Calu3 (cell line): ENCODE data around the gene KIAA0930. TPM values are rescaled to one million over a fixed set of nuclear protein-coding genes. Genes with fewer than 3 reads are reported as not detected.

Experiments used
- BruUV-seq: library from RNA; stranded (reverse); fragments of 400-500 nt; replicated peaks from 2 replicates; lab custom pipeline; 2021; lab: Mats Ljungman, UMichigan
- CTCF ChIA-PET: fragments of 300-600 bp; sonication (Branson Sonifier 250); formaldehyde crosslinking; loops from one replicate; lab custom pipeline; 2022; ENCODE audit warnings: antibody characterized with exemption; lab: Charles Lee
- DNase-seq: peaks from one replicate; pipeline ENCODE4 v3.0.0; 2022
- H3K27ac Mint-ChIP-seq: one replicate; pipeline ENCODE4 v1.8.0; 2022; ENCODE audit warnings: mixed read lengths; ENCODE audit not compliant: unreplicated experiment
- H3K27me3 Mint-ChIP-seq: one replicate; pipeline ENCODE4 v1.8.0; 2022; ENCODE audit warnings: mixed read lengths; ENCODE audit not compliant: unreplicated experiment
- H3K36me3 Mint-ChIP-seq: one replicate; pipeline ENCODE4 v1.8.0; 2022; ENCODE audit warnings: mild to moderate bottlenecking, moderate library complexity, mixed read lengths; ENCODE audit not compliant: insufficient read depth, unreplicated experiment
- H3K4me1 Mint-ChIP-seq: one replicate; pipeline ENCODE4 v1.8.0; 2022; ENCODE audit warnings: mild to moderate bottlenecking, low read depth, mixed read lengths; ENCODE audit not compliant: unreplicated experiment
- H3K4me3 Mint-ChIP-seq: one replicate; pipeline ENCODE4 v1.8.0; 2022; ENCODE audit warnings: mild to moderate bottlenecking, low read depth, moderate library complexity, mixed read lengths; ENCODE audit not compliant: unreplicated experiment
- H3K9me3 Mint-ChIP-seq: one replicate; pipeline ENCODE4 v1.8.0; 2022; ENCODE audit warnings: low read depth, mixed read lengths; ENCODE audit not compliant: unreplicated experiment
- intact Hi-C: fragments of 100-400 bp; cut with micrococcal nuclease; formaldehyde crosslinking; loops from one replicate; pipeline ENCODE4 v1.10.0; 2022; ENCODE audit not compliant: unreplicated experiment
- total RNA-seq: library from RNA; stranded (reverse); gene quantifications from 2 replicates; pipeline ENCODE4 v1.2.3, GENCODE V29; 2022
- TF ChIP-seq, protein P1 (sequence below): fragments of 200-600 bp; IDR thresholded peaks from one replicate; pipeline ENCODE4 v1.8.0; 2022; ENCODE audit warnings: antibody characterized with exemption; ENCODE audit not compliant: unreplicated experiment

KIAA0930 gene
- total RNA-seq, 1 experiment from 2014 or later = 56.8 TPM

- Mint-ChIP-seq H3K27me3 (no peaks in the 10 kb centered on the region), H3K4me3 (no peak overlapping the region), H3K4me1 (peaks cover 10% of the 10 kb centered on the region), H3K9me3 (no peaks in the 10 kb centered on the region), H3K27ac (no peak overlapping the region), H3K36me3 (peaks cover 42% of the 10 kb centered on the region)
- CTCF ChIA-PET = no interaction called here
- DNase-seq = no peak
- TF ChIP-seq, protein P1, sequence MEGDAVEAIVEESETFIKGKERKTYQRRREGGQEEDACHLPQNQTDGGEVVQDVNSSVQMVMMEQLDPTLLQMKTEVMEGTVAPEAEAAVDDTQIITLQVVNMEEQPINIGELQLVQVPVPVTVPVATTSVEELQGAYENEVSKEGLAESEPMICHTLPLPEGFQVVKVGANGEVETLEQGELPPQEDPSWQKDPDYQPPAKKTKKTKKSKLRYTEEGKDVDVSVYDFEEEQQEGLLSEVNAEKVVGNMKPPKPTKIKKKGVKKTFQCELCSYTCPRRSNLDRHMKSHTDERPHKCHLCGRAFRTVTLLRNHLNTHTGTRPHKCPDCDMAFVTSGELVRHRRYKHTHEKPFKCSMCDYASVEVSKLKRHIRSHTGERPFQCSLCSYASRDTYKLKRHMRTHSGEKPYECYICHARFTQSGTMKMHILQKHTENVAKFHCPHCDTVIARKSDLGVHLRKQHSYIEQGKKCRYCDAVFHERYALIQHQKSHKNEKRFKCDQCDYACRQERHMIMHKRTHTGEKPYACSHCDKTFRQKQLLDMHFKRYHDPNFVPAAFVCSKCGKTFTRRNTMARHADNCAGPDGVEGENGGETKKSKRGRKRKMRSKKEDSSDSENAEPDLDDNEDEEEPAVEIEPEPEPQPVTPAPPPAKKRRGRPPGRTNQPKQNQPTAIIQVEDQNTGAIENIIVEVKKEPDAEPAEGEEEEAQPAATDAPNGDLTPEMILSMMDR = no peak
- no TSS peak for BruUV-seq
- intact Hi-C loops = no loop called here
Measured at GRCh38 chr22:45205276-45205925, 35.3 kb downstream of the KIAA0930 start.

DNA sequence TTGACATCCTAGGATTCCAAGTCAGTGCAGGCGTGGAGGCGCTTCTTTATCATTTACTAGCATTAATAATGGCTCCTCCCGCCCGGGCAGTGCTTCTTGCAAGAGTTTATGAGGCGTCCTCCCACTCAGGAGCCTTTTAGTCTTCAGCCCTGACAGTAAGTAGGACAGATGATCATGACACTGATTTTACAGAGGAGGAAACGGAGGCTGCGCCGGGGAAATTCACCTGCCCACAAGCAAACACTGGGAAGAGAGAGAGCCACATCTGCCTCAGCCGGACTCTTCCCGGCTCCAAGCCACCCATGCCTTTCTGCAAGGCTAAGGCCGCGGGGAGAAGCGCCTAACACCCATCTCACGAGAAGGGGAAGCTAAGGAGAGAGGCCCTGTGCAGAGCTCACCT is 35.9 kb downstream of the KIAA0930 start:
- BruUV-seq = no TSS peak
- TF ChIP-seq, protein P1 = no peak
- Mint-ChIP-seq H3K36me3 (peaks cover 46% of the 10 kb centered on the region), H3K4me3 (no peak overlapping the region), H3K9me3 (no peaks in the 10 kb centered on the region), H3K4me1 (peaks cover 10% of the 10 kb centered on the region), H3K27ac (no peak overlapping the region), H3K27me3 (no peaks in the 10 kb centered on the region)
- CTCF ChIA-PET = no interaction called here
- no peak for DNase-seq
- intact Hi-C loops = no loop called here

DNA sequence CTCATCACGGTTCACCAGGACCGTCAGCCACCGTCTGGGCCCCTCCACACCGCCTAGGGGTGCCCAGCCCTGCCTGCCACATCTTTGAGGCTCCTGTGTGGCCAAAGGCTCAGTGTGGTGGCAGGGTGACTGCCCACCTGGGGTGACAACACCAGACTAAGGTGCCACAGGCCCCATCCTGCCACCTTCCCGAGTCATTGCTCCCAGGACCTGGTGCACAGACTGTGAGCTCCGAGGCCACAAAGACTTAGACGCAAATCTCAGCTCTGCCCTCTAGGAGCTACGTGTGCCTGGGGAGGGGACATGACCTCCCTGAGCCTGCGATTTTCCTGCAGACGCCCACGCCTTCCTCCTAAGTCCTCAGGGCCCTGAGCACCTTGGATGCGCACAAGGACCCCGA is 36.5 kb downstream of the KIAA0930 start:
- BruUV-seq = no TSS peak
- no peak overlapping the region for H3K27ac Mint-ChIP-seq
- no peaks in the 10 kb centered on the region for H3K27me3 Mint-ChIP-seq
- peaks cover 45% of the 10 kb centered on the region for H3K36me3 Mint-ChIP-seq
- H3K4me1 Mint-ChIP-seq = peaks cover 10% of the 10 kb centered on the region
- CTCF ChIA-PET = no interaction called here
- intact Hi-C loops = no loop called here
- no peak overlapping the region for H3K4me3 Mint-ChIP-seq
- TF ChIP-seq, protein P1 = no peak
- H3K9me3 Mint-ChIP-seq = no peaks in the 10 kb centered on the region
- no peak for DNase-seq

DNA sequence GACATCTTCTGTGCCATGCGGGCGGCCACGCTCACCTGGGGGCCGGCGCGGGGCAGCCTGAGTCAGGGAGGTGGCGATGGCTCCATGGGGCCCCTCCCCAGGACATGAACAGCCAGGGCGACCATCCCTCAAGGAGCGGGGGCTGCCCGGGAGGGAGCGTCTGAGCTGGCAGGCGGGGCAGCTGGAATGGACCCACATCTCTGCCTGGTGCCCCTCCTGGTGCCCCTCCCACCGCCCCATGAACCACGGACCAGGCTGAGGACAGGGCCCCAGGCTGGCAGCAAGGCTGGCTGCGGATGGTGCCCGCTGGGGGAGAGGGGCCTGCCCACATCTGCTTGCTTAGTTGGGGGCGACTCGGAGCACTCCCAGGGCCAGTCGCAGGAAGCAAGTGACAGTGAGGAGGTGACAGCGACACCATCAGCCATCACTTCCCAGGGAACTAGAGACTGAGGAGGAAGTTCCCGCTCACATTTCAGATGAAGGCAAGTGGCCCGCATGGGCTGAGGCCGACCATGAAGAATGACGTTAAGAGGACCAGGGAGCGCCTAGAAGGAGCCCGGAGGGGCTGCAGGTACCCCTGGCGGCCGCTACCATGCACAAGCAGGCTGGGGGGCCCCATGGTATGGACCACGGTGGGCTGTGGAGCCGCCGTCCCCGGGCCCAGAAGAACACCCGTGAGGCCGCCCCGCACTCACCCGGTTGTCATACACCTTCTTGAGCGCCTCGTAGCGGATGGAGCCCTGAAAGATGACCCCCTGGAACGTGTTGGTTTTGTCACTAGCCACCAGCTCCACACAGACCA is 37.3 kb downstream of the KIAA0930 start:
- no TSS peak for BruUV-seq
- TF ChIP-seq, protein P1 = no peak
- Mint-ChIP-seq H3K36me3 (peaks cover 49% of the 10 kb centered on the region), H3K27me3 (no peaks in the 10 kb centered on the region), H3K27ac (no peak overlapping the region), H3K4me3 (no peak overlapping the region), H3K9me3 (no peaks in the 10 kb centered on the region), H3K4me1 (peaks cover 10% of the 10 kb centered on the region)
- CTCF ChIA-PET = no interaction called here
- no peak for DNase-seq
- intact Hi-C loops = no loop called here
